ENCODE results near the gene SYK.
A peak's percentile ranks its signal among the peaks of the same experiment; 100 is the strongest.

SYK gene

GRCh38 chr9:90799271-90799852, 2.3 kb upstream of the SYK start:
- Histone ChIP-seq H3F3A (ENCODE audit: low read depth) (no peaks in the 10 kb centered on the region), H3K4me3 (ENCODE audit: low read length, poor library complexity, severe bottlenecking) (no peak overlapping the region), H3K79me2 (ENCODE audit: insufficient read depth, low read length) (peaks cover 38% of the 10 kb centered on the region), H3K27me3 (ENCODE audit: insufficient read depth, low read length, poor library complexity, severe bottlenecking) (no peaks in the 10 kb centered on the region), H3K36me3 (ENCODE audit: insufficient read depth, low read length) (no peaks in the 10 kb centered on the region; the same call in 1 of the 2 replicates), H3K9me2 (replicated peaks; ENCODE audit: low read depth, low read length) (no peaks in the 10 kb centered on the region), H3K9ac (ENCODE audit: low read depth, low read length, poor library complexity, severe bottlenecking) (no peak overlapping the region), H3K4me2 (ENCODE audit: low read depth, low read length, poor library complexity, severe bottlenecking) (no peak overlapping the region), H3K4me1 (ENCODE audit: insufficient read depth, low read length, poor library complexity, severe bottlenecking) (peaks cover 40% of the 10 kb centered on the region), H4K20me1 (ENCODE audit: insufficient read depth, low read length, poor library complexity, severe bottlenecking) (no peaks in the 10 kb centered on the region), H2AFZ (ENCODE audit: low read length) (no peak overlapping the region), H3K9me3 (ENCODE audit: insufficient read depth, low read depth, low read length) (no peaks in the 10 kb centered on the region)
- no peak for TF ChIP-seq CTCF (conservative IDR thresholded peaks at IDR 0.05; ENCODE audit: low read length)
- no peak for TF ChIP-seq EZH2phosphoT487 (IDR thresholded peaks at IDR 0.05; ENCODE audit: borderline replicate concordance)

GRCh38 chr9:90801973-90802322, 329 bp downstream of the SYK start:
- no peaks in the 10 kb centered on the region; the same call in 1 of the 2 replicates for H3K36me3 ChIP-seq (ENCODE audit: insufficient read depth, low read length)
- H3K27me3 ChIP-seq (ENCODE audit: insufficient read depth, low read length, poor library complexity, severe bottlenecking), result no peaks in the 10 kb centered on the region
- H3F3A ChIP-seq (ENCODE audit: low read depth), result no peaks in the 10 kb centered on the region
- H3K9ac ChIP-seq (ENCODE audit: low read depth, low read length, poor library complexity, severe bottlenecking), result peak overlapping the region; percentile 92
- H3K4me1 ChIP-seq (ENCODE audit: insufficient read depth, low read length, poor library complexity, severe bottlenecking), result peaks cover 49% of the 10 kb centered on the region
- no peaks in the 10 kb centered on the region for H3K9me2 ChIP-seq (replicated peaks; ENCODE audit: low read depth, low read length)
- TF ChIP-seq EZH2phosphoT487 (IDR thresholded peaks at IDR 0.05; ENCODE audit: borderline replicate concordance) (no peak), CTCF (conservative IDR thresholded peaks at IDR 0.05; ENCODE audit: low read length) (no peak)
- peaks cover 63% of the 10 kb centered on the region for H3K79me2 ChIP-seq (ENCODE audit: insufficient read depth, low read length)
- H3K4me2 ChIP-seq (ENCODE audit: low read depth, low read length, poor library complexity, severe bottlenecking), result peak overlapping the region; percentile 71
- H2AFZ ChIP-seq (ENCODE audit: low read length), result 0 out of 2 replicates have a peak overlapping the region, but pooled peaks have one; percentile 8
- no peaks in the 10 kb centered on the region for H3K9me3 ChIP-seq (ENCODE audit: insufficient read depth, low read depth, low read length)
- H3K4me3 ChIP-seq (ENCODE audit: low read length, poor library complexity, severe bottlenecking), result peak overlapping the region; percentile 81
- no peaks in the 10 kb centered on the region for H4K20me1 ChIP-seq (ENCODE audit: insufficient read depth, low read length, poor library complexity, severe bottlenecking)

- Histone ChIP-seq H3K4me3 (ENCODE audit: low read length, poor library complexity, severe bottlenecking) (peak overlapping the region; percentile 81), H3K4me2 (ENCODE audit: low read depth, low read length, poor library complexity, severe bottlenecking) (peak overlapping the region; percentile 71), H3K79me2 (ENCODE audit: insufficient read depth, low read length) (peaks cover 69% of the 10 kb centered on the region)
These were observed 867 bp downstream of the SYK start for GRCh38 chr9:90802386-90802985.

More at GRCh38 chr9:90802386-90802985, 867 bp downstream of the SYK start:
- H3K9me3 ChIP-seq (ENCODE audit: insufficient read depth, low read depth, low read length), result no peaks in the 10 kb centered on the region
- H2AFZ ChIP-seq (ENCODE audit: low read length), result 0 out of 2 replicates have a peak overlapping the region, but pooled peaks have one; percentile 8
- H3F3A ChIP-seq (ENCODE audit: low read depth), result no peaks in the 10 kb centered on the region
- H3K27me3 ChIP-seq (ENCODE audit: insufficient read depth, low read length, poor library complexity, severe bottlenecking), result no peaks in the 10 kb centered on the region
- TF ChIP-seq CTCF (conservative IDR thresholded peaks at IDR 0.05; ENCODE audit: low read length) (no peak), EZH2phosphoT487 (IDR thresholded peaks at IDR 0.05; ENCODE audit: borderline replicate concordance) (no peak)
- no peaks in the 10 kb centered on the region for H4K20me1 ChIP-seq (ENCODE audit: insufficient read depth, low read length, poor library complexity, severe bottlenecking)
- H3K4me1 ChIP-seq (ENCODE audit: insufficient read depth, low read length, poor library complexity, severe bottlenecking), result peaks cover 54% of the 10 kb centered on the region
- H3K9ac ChIP-seq (ENCODE audit: low read depth, low read length, poor library complexity, severe bottlenecking), result peak overlapping the region; percentile 92
- no peaks in the 10 kb centered on the region; the same call in 1 of the 2 replicates for H3K36me3 ChIP-seq (ENCODE audit: insufficient read depth, low read length)
- no peaks in the 10 kb centered on the region for H3K9me2 ChIP-seq (replicated peaks; ENCODE audit: low read depth, low read length)
